IPS DF 4.7 (cell line): ENCODE data around the gene CSNK1G2.

Experiments
- DNase-seq: peaks from one replicate; pipeline ENCODE4 v3.0.0-alpha.2; 2013; ENCODE audit warnings: low spot score; ENCODE audit errors: extremely low read depth

The CSNK1G2 gene

GRCh38 chr19:1968279-1969175 lies 27.6 kb downstream of the CSNK1G2 start:
- DNase-seq: no peak

GRCh38 chr19:1969176-1970002 lies 28.4 kb downstream of the CSNK1G2 start:
- DNase-seq: no peak

GRCh38 chr19:1970003-1970805 lies 29.2 kb downstream of the CSNK1G2 start:
- no peak for DNase-seq

- DNase-seq: no peak
Measured at GRCh38 chr19:1970806-1971502, 30.0 kb downstream of the CSNK1G2 start.

- DNase-seq: no peak
Measured at GRCh38 chr19:1974381-1975161, 33.6 kb downstream of the CSNK1G2 start.

GRCh38 chr19:1975162-1975480 lies 34.1 kb downstream of the CSNK1G2 start:
- DNase-seq: no peak

GRCh38 chr19:1977120-1977519 lies 36.1 kb downstream of the CSNK1G2 start:
- no peak for DNase-seq

GRCh38 chr19:1978346-1978894 lies 37.4 kb downstream of the CSNK1G2 start:
- no peak for DNase-seq

GRCh38 chr19:1979017-1979416 lies 38.0 kb downstream of the CSNK1G2 start:
- DNase-seq: no peak

- no peak for DNase-seq
Measured at GRCh38 chr19:1979642-1980041, 38.7 kb downstream of the CSNK1G2 start.

- no peak for DNase-seq
Measured at GRCh38 chr19:1980091-1980808, 39.3 kb downstream of the CSNK1G2 start.

GRCh38 chr19:1980809-1981181 lies 39.8 kb downstream of the CSNK1G2 start:
- DNase-seq: no peak

GRCh38 chr19:1981253-1981652 lies 40.3 kb downstream of the CSNK1G2 start:
- DNase-seq: no peak

GRCh38 chr19:1984357-1984756 lies 43.4 kb downstream of the CSNK1G2 start:
- no peak for DNase-seq

GRCh38 chr19:1985588-1986356 lies 44.8 kb downstream of the CSNK1G2 start:
- DNase-seq: no peak

GRCh38 chr19:1986357-1987162 lies 45.6 kb downstream of the CSNK1G2 start:
- DNase-seq: no peak
